Ovary (tissue), 9 donors: Measurements from ENCODE around the gene RELA. TPM values are rescaled to one million over a fixed set of nuclear protein-coding genes. Genes with fewer than 3 reads are reported as not detected.

Experiments used
- DNase-seq, 5 donors: peaks; one replicate each; pipeline ENCODE4 v3.0.0-alpha.2; 2019 to 2020
- H3K27ac ChIP-seq, 2 donors: fragments of 200-600 bp; one replicate each; pipeline versions ENCODE4 v1.5.1 to v1.8.0; 2019 to 2022
- H3K27me3 ChIP-seq: fragments of 200-600 bp; one replicate; pipeline ENCODE4 v1.8.0; 2022
- H3K36me3 ChIP-seq: fragments of 200-600 bp; sonication (generic); one replicate; pipeline ENCODE4 v1.5.1; 2019
- H3K4me1 ChIP-seq: one replicate; pipeline ENCODE4 v1.8.1; 2013; ENCODE audit warnings: mild to moderate bottlenecking, moderate library complexity; ENCODE audit not compliant: insufficient read depth
- H3K4me3 ChIP-seq: fragments of 200-600 bp; sonication (generic); one replicate; pipeline ENCODE4 v1.5.1; 2017
- H3K9me3 ChIP-seq, 2 donors: fragments of 200-600 bp in 1 of 2; sonication (generic) in 1 of 2; one replicate each; pipeline versions ENCODE4 v1.5.1 to v1.8.1; 2013 to 2019; ENCODE audit warnings: mild to moderate bottlenecking in 1 of 2, moderate library complexity in 1 of 2
- CTCF ChIP-seq, 3 donors: fragments of 450-650 bp in 2 of 3; fragments of 200-600 bp in 1 of 3; IDR thresholded peaks; one replicate each; pipeline versions ENCODE4 v1.5.1 to v1.8.0; 2016 to 2022; ENCODE audit warnings: antibody characterized with exemption in 3 of 3, mild to moderate bottlenecking in 1 of 3
- EP300 ChIP-seq: sonication (generic); formaldehyde crosslinking; IDR thresholded peaks from one replicate; pipeline ENCODE4 v1.6.1; 2017; ENCODE audit warnings: antibody characterized with exemption
- POLR2A ChIP-seq: fragments of 450-650 bp; IDR thresholded peaks from one replicate; pipeline ENCODE4 v1.6.1; 2017; ENCODE audit warnings: antibody characterized with exemption, mild to moderate bottlenecking, moderate library complexity
- WGBS, 3 donors: extraction: QIAGEN DNeasy Blood & Tissue Kit in 1 of 3; methylation state at CpG; one replicate each; pipeline versions ENCODE4 v1.1.5 to v1.1.7; 2013 to 2017; 5-methylcytosine and 5-hydroxymethylcytosine counted together
- intact Hi-C, 4 donors: fragments of 100-400 bp; cut with DNase I; formaldehyde crosslinking; loops; one replicate each; pipeline versions ENCODE4 v1.11.0 to v1.15.1; 2022 to 2023
- polyA plus RNA-seq, 2 donors: library from polyadenylated mRNA; stranded (reverse); fragments of 200-250 nt in 1 of 2; fragments of 350-450 nt in 1 of 2; fragmentation: Illumina TruSeq in 1 of 2; extraction: RNeasy Lipid Tissue Mini Kit (QIAGEN cat#74804) in 1 of 2; gene quantifications; one replicate each; pipeline ENCODE4 v1.2.3, GENCODE V29; 2013 to 2014
- total RNA-seq, 7 donors: library from RNA; depleted of rRNA in 2 of 7; stranded (reverse); fragments of >200 nt in 2 of 7; fragmentation: NEBNext Ultra II Directional in 3 of 7; extraction: Animal tissue kit (Norgen Biotek cat#: 25700) in 3 of 7; gene quantifications; one replicate each; pipeline versions ENCODE4 v1.1.0 to v1.2.4, GENCODE V29; 2016 to 2023
- donor health status: DM: no; HTN: no; CAD: no; lungs with moderate emphysema.
- donor health status: DM: no; HTN: no; CAD: no.
- donor health status: Bipolar disorder and iron deficiency.
- donor health status: DM: yes; HTN: yes; CAD: no.
- donor health status: DM: no; HTN: no; CAD: no.
- donor health status: DM: yes; HTN: yes; CAD: no.

The RELA gene
- total and polyA plus RNA-seq, 9 donors = 50.8 to 102 (median 83.2) TPM

GRCh38 chr11:65630215-65630614 is 32.5 kb downstream of the RELA start:
- H3K4me3 ChIP-seq = no peak overlapping the region
- no peaks in the 10 kb centered on the region for H3K9me3 ChIP-seq
- no peaks in the 10 kb centered on the region for H3K27me3 ChIP-seq
- H3K27ac ChIP-seq = no peak overlapping the region
- no peaks in the 10 kb centered on the region for H3K4me1 ChIP-seq
- no peaks in the 10 kb centered on the region for H3K36me3 ChIP-seq
- TF ChIP-seq EP300 (no peak), CTCF (IDR thresholded peaks at IDR 0.05) (no peak)
- 46 to 55% (median 46%) methylated on average over 11 of the region's 11 CpGs for WGBS, 3 donors
- intact Hi-C loops = loop anchor here in 1 of 4 donors (10.0 kb wide), 1 partner anchor 75 kb away; no protein-coding TSS in a partner anchor
- peak in 1 of 5 donors; percentile 63 for DNase-seq

- Histone ChIP-seq H3K36me3 (no peaks in the 10 kb centered on the region), H3K9me3 (no peaks in the 10 kb centered on the region), H3K27me3 (no peaks in the 10 kb centered on the region), H3K4me1 (no peaks in the 10 kb centered on the region), H3K27ac (no peak overlapping the region), H3K4me3 (no peak overlapping the region)
- DNase-seq = no peak
- WGBS, 3 donors = 73 to 88% (median 80%) methylated on average over 14 of the region's 14 CpGs
- TF ChIP-seq CTCF (IDR thresholded peaks at IDR 0.05) (no peak), EP300 (no peak), POLR2A (no peak)
- intact Hi-C loops = no loop called here
These were observed 33.1 kb downstream of the RELA start for GRCh38 chr11:65629579-65629978.

- intact Hi-C loops = no loop called here
- no peak for TF ChIP-seq CTCF (IDR thresholded peaks at IDR 0.05)
- TF ChIP-seq EP300 = no peak
- TF ChIP-seq POLR2A = no peak
- H3K4me1 ChIP-seq = no peaks in the 10 kb centered on the region
- 91 to 93% (median 92%) methylated on average over 13 of the region's 13 CpGs for WGBS, 3 donors
- H3K4me3 ChIP-seq = no peak overlapping the region
- H3K9me3 ChIP-seq = no peaks in the 10 kb centered on the region
- no peak for DNase-seq
- H3K27ac ChIP-seq = no peak overlapping the region
- no peaks in the 10 kb centered on the region for H3K27me3 ChIP-seq
- H3K36me3 ChIP-seq = no peaks in the 10 kb centered on the region
These were observed 35.5 kb downstream of the RELA start for GRCh38 chr11:65627202-65627601.

DNA sequence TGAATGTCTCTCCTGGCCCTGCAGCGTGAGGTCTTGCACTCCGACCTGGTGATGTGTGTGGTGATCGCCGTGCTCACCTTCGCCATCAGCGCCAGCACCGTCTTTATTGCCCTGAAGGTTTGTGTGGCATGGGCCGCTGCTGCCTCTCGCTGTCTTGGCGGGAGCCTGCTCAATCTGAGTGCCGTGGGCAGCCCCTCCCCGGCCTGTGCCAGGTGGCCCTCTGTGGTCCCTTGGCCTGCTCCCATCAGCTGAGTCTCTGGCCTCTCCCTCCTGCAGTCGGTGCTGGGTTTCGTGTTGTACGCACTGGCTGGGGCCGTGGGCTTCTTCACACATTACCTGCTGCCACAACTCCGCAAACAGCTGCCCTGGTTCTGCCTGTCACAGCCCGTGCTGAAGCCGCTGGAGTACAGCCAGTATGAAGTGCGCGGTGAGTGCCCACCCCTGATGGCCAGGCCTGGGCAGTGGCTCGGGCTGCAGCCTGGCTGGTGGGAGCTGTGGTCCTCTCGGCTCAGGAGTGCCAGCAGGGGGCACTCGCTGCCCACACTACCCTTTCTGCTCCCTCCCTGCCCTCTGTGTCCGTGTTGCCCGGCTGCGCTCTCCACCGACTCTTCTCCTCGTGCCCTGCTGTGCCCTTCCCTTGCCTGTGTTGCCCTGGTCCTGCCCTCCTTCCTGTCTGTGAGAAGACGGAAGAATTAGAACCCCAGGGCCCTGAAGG is 36.9 kb downstream of the RELA start:
- no peaks in the 10 kb centered on the region for H3K4me1 ChIP-seq
- no peaks in the 10 kb centered on the region for H3K27me3 ChIP-seq
- no peaks in the 10 kb centered on the region for H3K36me3 ChIP-seq
- DNase-seq = peak in 1 of 5 donors; percentile 66
- H3K9me3 ChIP-seq = no peaks in the 10 kb centered on the region
- TF ChIP-seq POLR2A (no peak), CTCF (IDR thresholded peaks at IDR 0.05) (peak in 1 of 3 donors; percentile 31), EP300 (no peak)
- no peak overlapping the region for H3K4me3 ChIP-seq
- 67 to 70% (median 69%) methylated on average over 30 of the region's 30 CpGs for WGBS, 3 donors
- intact Hi-C loops = no loop called here
- no peak overlapping the region for H3K27ac ChIP-seq
